ENCODE results near the gene SAPCD2.

SAPCD2 gene

GRCh38 chr9:137049544-137050449, 20.6 kb downstream of the SAPCD2 start:
- in situ Hi-C loops (cut with HindIII; ENCODE audit: low sequenced_read_pairs): loop anchor here (25.0 kb wide), 1 partner anchor 237 kb away; the partner anchor contains the start of gene RABL6

GRCh38 chr9:137048655-137049543, 21.5 kb downstream of the SAPCD2 start:
- in situ Hi-C loops (cut with HindIII; ENCODE audit: low sequenced_read_pairs): loop anchor here (25.0 kb wide), 1 partner anchor 237 kb away; the partner anchor contains the start of gene RABL6

DNA sequence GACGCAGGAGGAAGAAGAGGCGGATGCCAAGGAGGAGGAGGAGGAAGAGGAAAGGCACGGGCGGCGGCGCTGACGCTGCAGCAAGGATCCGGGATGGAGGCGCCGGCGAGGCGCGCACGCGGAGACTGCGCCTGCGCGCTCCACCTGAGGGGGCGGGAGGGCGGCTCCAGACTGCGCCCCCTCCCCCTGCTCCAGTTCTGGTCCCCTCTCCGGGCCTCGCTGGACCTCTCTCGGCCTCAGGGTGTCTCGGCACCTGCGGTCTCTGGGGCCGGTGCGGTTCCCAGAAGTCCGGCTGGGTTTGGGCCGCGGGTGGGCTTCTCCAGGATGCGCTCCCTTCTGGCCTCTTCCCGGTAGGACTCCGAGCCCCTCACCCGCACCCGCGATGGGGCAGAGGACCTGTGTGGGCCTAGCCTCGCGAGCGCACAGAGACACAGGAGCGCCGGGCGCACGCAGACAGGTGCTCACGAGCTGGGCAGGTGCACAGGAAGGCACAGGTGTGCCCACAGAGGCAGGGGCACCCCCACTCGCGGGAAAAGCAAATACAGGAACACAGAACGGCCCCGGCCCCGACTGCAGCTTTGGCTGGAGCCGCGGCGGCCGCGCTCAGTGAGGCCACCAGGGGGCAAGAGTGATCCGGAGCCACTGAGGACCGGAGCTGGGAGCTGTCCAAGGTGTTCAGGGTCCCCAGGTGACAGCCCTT, 24.1 kb downstream of the SAPCD2 start, which contains the start of gene NPDC1:
NPDC1 (minus strand) TSS at position 90 of the 700 bp plus-strand sequence. CDS start 188 bp downstream, outside the sequence.
- in situ Hi-C loops (cut with HindIII; ENCODE audit: low sequenced_read_pairs): loop anchor here (25.0 kb wide), 1 partner anchor 234 kb away; the partner anchor contains the start of gene RABL6

DNA sequence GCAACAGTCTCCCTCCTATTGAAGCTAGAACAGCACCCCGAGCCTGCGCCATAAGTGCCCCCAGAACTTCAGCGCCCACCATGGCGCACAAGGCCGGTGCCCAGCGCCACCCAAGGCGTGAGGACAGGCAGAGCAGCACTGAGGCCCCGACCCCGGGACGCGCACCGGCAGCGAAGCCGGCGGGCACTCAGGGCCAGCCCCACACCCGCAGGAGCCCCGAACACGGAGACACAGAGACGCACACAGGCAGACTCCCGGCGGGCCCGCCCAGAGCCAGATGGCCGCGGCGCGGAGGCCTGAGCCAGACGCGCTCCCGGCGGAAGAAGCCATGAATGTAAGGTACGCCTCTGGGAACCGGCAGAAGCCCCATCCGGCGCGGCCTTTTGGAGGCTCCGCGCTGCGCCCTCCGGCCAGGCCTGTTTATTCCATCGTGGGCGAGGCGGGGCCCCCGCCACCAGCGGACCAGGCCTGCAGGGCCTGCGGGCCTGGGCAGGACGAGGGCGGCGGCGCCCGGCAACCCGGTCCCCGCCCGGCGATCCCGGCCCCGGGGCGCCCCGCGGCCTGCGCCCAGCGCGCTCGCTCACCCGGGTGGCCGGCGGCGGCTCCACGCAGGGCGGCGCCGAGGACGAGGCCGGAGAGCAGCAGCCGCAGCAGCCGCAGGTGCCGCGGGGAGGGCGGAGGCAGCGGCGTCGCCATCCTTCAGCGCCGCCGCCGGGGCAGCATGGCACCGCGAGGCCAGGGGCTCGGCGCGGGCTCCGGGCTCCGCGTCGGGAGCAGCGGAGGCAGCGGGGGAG, 24.9 kb downstream of the SAPCD2 start:
- in situ Hi-C loops (cut with HindIII; ENCODE audit: low sequenced_read_pairs): loop anchor here (25.0 kb wide), 1 partner anchor 233 kb away; the partner anchor contains the start of gene RABL6

- in situ Hi-C loops (cut with HindIII; ENCODE audit: low sequenced_read_pairs): loop anchor here (25.0 kb wide), 1 partner anchor 232 kb away; the partner anchor contains the start of gene RABL6
Measured at GRCh38 chr9:137044502-137045177, 25.7 kb downstream of the SAPCD2 start.

- in situ Hi-C loops (cut with HindIII; ENCODE audit: low sequenced_read_pairs): loop anchor here (25.0 kb wide), 1 partner anchor 232 kb away; the partner anchor contains the start of gene RABL6
Measured at GRCh38 chr9:137044037-137044436, 26.3 kb downstream of the SAPCD2 start.

- in situ Hi-C loops (cut with HindIII; ENCODE audit: low sequenced_read_pairs): loop anchor here (25.0 kb wide), 1 partner anchor 231 kb away; the partner anchor contains the start of gene RABL6
Measured at GRCh38 chr9:137042751-137043727, 27.3 kb downstream of the SAPCD2 start.

GRCh38 chr9:137041124-137041523, 29.2 kb downstream of the SAPCD2 start:
- in situ Hi-C loops (cut with HindIII; ENCODE audit: low sequenced_read_pairs): loop anchor here (25.0 kb wide), 1 partner anchor 229 kb away; the partner anchor contains the start of gene RABL6

DNA sequence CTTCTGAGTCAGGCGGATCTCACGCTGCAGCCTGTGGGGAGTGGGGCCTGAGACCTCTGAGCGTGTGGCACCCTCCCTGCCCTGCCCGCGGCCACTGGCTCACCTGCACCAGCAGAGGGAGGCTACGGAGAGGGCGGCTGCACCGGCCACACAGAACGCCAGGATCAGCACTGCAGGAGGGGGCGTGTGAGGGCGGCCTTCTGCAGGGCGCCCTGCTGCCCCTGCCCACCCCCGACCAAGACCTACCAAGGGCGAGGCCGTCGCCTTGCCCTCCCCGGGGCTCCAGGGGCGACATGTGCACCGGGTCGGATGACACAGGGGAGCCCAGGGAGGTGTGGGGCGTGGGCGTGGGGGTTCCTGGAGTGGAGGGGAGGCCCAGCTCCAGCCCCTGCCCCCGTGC, 29.8 kb downstream of the SAPCD2 start:
- in situ Hi-C loops (cut with HindIII; ENCODE audit: low sequenced_read_pairs): loop anchor here (25.0 kb wide), 1 partner anchor 228 kb away; the partner anchor contains the start of gene RABL6

GRCh38 chr9:137039611-137040366, 30.6 kb downstream of the SAPCD2 start:
- in situ Hi-C loops (cut with HindIII; ENCODE audit: low sequenced_read_pairs): loop anchor here (25.0 kb wide), 1 partner anchor 227 kb away; the partner anchor contains the start of gene RABL6

- in situ Hi-C loops (cut with HindIII; ENCODE audit: low sequenced_read_pairs): loop anchor here (25.0 kb wide), 1 partner anchor 227 kb away; the partner anchor contains the start of gene RABL6
Measured at GRCh38 chr9:137038916-137039315, 31.4 kb downstream of the SAPCD2 start.

DNA sequence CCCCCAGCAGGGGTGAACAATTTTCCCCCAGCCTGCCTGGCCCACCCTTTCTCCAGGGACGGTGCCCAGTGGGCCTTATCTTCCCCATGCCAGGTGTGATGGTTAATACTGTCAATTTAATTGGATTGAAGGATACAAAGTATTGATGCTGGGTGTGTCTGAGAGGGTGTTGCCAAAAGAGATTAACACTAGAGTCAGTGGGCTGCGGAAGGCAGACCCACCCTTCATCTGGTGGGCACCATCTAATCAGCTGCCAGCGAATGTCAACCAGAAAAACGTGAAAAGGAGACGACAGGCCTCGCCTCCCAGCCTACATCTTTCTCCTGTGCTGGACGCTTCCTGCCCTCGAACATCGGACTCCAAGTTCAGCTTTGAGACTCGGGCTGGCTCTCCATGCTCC, 32.9 kb downstream of the SAPCD2 start:
- in situ Hi-C loops (cut with HindIII; ENCODE audit: low sequenced_read_pairs): loop anchor here (25.0 kb wide), 1 partner anchor 225 kb away; the partner anchor contains the start of gene RABL6

- in situ Hi-C loops (cut with HindIII; ENCODE audit: low sequenced_read_pairs): loop anchor here (25.0 kb wide), 1 partner anchor 225 kb away; the partner anchor contains the start of gene RABL6
Measured at GRCh38 chr9:137037035-137037434, 33.3 kb downstream of the SAPCD2 start.

DNA sequence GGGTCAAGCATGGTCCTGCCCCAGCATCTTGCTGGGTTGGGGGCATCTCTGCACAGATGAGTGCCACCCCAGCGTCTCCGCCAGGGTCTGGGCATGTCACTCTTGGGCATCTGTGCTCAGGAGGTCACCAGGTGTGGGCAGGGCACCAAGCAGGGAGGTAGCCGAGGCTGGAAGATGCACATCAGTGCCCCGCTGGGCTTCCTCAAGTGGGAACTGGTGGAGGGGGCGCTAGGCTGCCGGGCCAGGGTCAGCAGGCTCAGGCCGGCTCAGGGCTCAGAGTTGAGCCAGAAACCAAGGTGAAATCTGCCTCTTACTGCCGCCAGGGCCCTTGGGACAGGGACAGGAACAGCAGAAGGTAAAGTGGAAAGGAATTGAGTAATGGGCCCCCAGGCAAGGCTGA, 34.4 kb downstream of the SAPCD2 start:
- in situ Hi-C loops (cut with HindIII; ENCODE audit: low sequenced_read_pairs): loop anchor here (25.0 kb wide), 1 partner anchor 224 kb away; the partner anchor contains the start of gene RABL6

DNA sequence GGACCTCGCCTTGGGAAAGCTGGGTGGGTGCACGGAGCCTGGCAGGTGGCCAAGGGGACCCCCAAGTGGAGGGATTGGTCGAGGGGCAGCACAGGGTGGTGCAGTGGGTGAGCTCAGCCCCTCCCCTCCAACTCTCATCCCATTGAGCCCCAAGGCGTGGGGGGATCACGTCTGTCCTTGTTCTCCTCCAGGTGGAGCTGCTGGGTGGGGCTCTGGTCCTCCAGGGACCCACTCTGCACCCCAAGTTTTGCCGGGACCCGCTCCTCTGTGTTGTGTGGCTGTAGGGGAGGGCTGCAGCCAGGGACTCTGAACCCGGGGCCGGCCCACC, 34.9 kb downstream of the SAPCD2 start:
- in situ Hi-C loops (cut with HindIII; ENCODE audit: low sequenced_read_pairs): loop anchor here (25.0 kb wide), 1 partner anchor 223 kb away; the partner anchor contains the start of gene RABL6
